Skin of body (tissue), 2 donors: ENCODE measurements around the gene DAAM2. TPM values are rescaled to one million over a fixed set of nuclear protein-coding genes. Genes with fewer than 3 reads are reported as not detected.

Experiments used
- DNase-seq: peaks from one replicate; lab custom pipeline; 2025; lab: John Stamatoyannopoulos, UW
- total RNA-seq: library from RNA; depleted of rRNA; stranded (reverse); fragments of >200 nt; gene quantifications from one replicate; pipeline ENCODE4 v1.2.3, GENCODE V29; 2014

The DAAM2 gene
- total RNA-seq, 1 donor from 2014 or later, result 32.2 TPM

DNA sequence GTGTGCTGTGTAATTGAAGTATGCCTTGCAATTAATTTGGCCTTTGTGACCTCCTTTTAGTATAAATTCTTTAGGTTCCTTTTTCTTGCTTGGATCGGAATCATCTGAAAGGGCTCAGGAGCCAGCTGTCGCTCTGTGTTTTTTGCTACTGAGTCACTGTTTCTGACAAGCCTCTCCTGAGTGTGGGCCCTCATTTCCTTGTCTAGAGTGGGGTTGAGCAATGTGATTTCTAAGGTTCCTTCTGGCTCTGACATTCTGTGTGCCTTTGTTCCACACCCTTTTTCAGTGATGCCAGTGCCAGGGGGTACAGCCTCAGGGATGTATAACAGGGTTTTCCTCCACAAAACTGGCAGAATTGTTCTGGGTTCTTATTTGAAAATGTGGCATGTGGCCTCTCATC, 26.5 kb downstream of the DAAM2 start:
- no peak for DNase-seq

DNA sequence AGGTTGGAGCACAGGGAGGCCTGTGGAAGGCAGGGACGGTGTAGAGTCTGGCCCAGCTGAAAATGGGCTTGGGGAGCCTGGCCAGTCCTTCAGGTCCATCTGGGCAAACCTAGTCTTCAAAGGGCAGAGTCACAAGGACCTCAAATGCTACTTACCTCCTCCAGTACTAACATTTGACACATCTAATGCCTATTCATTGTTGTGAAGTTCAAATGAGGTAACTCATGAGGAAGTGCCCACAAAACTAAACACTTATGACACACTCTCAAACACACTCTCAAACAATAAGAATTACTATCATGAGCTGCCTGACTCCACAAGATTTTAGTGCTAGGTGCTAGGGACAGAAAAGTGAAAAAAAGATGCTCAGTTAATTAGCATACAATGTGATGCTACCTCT, 27.1 kb downstream of the DAAM2 start:
- DNase-seq, result no peak

DNA sequence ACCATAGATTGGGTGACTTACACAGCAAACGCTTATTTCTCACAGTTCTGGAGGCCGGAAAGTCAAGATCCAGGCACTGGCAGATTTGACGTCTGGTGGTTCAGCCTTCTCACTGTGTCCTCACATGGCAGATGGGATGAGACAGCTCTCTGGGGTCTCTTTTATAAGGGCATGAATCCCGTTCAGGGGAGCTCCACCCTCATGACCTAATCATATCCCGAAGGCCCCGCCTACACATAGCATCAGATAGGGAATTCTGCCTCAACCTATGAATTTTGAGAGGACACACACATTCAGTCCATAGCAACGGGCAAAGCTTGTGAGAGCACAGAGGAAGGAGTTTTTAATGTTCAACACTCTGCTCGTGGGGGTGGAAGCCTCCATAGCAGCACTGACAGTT, 27.5 kb downstream of the DAAM2 start:
- no peak for DNase-seq

DNA sequence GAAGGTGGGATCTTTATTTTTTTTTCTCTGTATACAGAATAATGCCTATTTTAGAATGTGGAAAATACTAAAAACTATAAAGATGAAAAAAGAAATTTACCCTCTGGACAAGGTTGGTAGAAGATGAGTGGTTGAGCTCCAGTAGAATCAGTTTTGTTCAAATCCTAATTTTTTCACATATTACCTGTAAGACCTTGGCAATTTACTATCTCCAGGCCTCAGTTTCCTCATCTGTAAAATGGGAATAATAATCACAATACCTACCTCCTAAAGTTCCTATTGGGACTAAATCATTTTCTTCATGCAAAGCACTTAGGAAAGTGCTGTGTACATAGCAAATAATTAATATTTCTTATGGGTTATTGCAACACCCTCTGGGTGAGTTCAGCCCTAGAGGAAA, 28.4 kb downstream of the DAAM2 start:
- no peak for DNase-seq

DNA sequence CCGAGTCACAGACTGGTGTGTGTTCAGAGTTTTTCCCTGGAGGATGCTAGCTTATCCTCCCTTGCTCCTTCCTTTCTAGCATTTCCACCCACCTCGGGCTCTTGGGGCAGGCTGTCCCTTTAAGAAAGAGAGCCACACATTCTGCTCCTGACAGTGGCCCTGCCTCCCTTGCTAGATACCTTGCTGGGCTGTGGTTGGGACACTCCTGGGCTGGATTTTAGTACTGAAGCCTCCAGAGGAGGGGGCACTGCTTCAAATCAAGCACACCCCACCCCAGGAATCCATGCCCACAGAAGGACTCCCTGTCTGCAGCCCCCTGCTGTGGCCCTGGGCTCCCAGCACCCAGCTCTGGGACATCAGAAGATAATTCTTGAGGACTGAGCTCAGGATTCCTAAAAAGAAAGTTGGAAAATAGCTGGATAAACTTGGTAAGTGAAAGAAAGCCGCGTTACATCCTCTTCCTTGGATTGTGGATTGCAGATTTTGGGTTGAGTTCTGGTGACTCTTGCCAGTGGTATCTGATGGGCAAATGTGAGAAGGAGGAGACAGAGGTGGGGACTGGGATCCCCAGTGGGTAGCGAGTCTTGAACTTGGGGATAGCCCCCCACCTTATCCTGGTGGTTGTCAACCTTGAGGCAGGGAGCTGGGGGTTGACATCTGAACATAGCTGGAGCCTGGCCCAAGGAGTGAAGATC, 29.0 kb downstream of the DAAM2 start:
- no peak for DNase-seq

DNA sequence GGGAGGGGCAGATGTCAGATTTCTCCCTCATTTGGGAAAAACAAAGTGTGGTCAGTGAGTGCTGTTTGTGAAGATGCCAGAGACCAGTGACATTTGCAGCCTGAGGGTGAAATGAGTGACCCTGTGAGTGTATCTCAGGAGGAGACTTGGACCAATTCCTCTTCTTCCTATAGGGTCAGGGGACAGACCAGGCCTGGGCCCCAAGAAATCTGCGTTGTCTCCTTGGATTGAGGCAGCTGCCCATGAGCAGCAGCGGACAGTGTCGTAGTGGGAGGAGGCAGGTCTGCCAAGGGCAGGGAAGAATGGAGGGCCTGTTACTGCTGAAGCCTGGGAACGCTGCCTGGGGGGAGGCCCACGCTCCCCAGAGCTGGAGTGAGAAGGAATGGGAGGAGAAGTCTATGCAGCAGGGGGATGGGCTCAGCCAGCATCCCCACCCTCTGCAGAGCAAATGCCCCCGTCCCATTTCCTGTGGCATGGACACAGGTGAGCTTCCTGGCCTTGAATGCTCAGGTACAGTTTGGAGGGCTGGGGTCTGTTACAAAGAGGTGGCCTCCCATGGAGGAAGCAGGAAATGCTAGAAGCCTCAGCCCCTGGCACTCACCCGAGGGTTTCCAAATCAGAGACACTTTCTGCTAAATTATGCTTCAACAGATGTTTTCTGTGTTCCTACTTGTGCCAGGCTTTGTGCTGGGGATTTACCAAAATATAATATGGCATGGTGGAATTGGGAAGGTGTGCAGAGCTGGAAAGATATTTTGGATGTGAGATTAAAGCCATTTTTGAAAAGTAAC, 29.8 kb downstream of the DAAM2 start:
- DNase-seq, result peak; percentile 12

DNA sequence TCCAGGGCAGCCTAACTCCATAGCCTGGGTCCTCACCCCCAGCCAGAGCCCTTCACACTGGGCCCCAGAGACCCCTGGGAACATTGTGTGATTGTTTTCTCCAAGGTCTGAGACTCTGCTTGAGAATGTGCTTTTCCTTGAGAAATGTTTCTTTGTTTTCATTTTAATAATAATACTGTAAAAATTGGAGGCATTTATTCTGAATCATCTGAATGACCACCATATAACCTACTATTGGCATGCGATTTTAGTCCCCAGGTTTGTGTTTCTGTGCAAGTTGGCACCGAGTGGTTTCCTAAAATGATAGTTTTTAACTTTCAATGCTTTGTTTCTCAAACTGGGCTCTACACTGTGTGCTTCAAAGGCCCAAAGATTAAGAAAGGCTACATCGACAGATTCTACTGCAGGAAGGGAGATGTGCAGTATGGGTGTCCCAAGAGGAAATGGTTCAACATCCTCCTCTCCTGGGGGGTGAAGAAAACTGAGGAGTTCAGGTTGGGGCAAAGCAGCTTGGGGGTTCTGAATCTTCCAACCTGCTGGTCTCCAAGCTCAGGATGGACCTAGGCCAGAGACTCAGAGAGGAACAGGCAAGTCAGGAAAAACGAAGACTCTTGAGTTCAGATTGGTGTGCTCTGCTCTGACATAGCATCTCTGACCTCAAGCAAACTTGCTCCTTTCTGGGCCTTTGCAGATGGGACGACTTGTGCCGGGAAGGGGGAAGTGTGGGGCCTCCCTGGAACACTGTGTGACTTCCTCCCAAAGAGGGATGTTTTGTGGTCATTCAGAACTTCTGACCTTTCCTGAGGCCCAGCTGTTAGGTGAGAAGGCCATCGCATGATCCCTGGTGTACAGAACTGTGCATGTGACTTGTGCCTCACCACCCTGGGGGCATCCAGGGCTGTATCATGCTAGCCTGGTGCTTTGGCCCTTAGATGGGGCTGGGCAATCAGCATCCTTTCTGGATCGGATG, 31.0 kb downstream of the DAAM2 start:
- DNase-seq, result no peak

DNA sequence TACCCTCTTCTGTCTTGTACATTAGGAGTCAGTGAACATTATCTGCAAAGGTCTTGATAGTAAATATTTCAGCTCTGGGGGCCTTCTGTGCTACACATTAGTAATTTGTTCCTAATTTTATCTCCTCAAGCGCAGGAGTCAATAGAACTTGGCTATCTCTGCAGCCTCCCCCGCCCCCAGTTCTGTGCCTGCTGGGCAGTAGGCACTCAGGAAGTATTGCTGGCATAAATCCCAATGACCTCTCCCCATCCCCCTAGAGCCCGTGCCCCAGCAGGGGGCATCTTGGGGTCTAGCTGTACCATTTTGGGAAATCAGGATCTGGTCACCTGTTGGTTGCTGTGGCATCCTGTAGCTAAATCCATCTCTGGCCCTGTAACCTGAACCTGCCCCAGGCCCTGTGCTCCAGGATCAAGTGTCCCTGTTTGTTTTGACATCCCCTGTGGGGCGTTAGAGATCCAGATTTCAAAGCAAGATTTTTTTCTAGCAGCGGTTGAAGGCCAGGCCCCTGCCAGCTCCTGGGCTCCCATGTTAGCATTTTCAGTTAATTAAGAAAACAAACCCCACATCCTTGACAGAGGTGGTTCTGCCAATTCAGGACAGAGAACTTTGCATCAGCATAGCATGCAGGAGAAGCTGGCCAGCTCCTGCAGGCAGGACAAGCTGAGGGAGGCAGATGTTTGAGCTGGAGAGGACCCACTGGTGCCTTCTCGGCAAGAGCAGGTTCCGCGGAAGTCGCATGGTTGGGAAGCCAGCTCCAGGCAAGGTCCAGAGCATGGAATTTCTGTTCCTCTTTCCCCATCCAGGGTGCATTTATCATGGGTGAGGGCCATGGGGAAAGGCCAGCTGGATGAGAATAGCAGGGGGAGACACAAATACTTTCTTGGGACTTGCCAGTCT, 32.1 kb downstream of the DAAM2 start:
- no peak for DNase-seq

DNA sequence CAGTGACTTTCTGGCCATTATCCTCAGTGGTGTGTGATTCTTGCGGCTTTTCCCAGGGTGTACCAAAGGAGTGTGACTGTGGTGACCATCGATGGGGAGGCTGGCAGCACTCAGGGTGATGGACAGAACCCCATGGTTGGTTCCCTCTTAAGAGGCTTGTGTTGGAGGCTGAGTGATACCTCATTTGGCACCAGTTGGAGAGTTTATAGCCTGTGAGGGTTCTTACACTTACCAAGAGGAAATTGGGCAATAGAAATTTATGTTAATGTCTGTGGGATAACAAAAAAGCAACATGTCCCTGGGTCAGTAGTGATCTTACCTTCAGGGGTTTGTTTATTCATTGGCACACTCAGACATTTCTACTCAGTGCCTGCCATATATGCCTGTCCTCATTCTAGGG, 37.2 kb downstream of the DAAM2 start:
- no peak for DNase-seq

DNA sequence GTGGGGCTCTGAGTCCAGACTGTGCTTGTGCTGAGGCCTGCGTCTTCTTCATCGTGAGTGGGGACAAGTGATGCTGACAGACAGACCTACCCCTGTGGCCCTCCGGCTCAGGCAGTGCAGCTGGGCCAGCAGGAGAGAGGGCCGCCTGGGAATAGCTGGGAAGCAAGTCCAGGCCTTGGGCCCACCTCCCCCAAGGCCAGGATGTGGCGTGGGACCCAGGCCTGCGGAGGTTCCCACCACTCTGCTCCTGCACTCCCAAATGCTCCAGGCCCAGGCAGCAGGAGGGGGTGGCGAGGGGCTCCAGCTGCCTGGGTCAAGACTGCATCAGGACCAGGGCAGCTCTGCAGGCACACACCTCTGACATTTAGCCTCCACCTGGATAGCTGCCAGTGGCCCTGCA, 38.3 kb downstream of the DAAM2 start:
- no peak for DNase-seq

DNA sequence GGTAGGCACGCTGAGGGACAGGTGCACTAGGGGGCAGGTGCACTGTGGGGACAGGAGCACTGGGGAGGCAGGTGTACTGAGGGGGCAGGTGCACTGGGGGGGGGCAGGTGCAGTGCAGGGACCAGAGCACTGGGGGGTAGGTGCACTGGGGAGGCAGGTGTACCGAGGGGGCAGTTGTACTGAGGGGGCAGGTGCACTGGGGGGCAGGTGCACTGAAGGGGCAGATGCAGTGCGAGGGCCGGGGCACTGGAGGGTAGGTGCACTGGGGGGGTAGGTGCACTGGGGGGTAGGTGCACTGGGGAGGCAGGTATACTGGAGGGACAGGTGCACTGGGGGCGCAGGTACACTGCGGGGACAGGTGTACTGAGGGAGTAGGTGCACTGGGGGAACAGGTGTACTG, 39.5 kb downstream of the DAAM2 start:
- DNase-seq, result no peak

DNA sequence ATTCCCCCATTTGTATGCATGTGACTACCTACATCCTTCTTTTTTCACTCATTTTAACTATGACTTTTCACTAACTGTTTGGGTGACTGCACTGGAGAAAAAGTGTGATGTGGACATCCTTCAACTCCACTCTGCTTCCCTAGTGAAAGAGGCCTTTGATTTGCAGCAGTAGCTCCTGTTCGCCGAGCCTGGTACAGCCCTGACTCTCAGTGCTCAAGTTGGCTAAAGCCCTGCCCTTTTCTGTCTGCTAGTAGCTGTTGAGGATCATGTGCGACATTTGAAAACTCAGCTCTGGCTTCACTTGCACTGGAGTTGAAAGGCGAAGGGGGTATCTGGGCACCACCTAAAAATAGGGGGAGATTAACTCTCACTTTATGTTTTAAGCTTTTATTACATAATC, 42.1 kb downstream of the DAAM2 start:
- no peak for DNase-seq

DNA sequence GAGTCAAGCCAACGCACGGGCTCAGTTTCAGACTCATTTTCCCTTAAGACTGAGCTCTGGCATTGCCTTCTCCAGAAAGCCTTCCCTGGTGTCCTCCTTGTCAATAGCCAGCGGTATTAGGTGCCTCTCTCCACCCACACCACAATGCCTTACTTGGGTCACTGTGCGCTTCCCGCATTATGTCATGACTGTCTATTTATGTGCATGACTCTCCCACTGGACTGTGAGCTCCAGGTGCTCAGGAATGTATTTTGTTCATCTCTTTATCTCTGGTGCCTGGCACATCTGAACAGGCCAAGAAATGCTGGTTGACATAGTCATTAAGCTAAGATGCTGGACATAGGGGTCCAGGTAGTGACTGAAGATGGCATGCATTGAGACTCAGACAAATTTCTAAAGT, 42.7 kb downstream of the DAAM2 start:
- DNase-seq, result no peak

DNA sequence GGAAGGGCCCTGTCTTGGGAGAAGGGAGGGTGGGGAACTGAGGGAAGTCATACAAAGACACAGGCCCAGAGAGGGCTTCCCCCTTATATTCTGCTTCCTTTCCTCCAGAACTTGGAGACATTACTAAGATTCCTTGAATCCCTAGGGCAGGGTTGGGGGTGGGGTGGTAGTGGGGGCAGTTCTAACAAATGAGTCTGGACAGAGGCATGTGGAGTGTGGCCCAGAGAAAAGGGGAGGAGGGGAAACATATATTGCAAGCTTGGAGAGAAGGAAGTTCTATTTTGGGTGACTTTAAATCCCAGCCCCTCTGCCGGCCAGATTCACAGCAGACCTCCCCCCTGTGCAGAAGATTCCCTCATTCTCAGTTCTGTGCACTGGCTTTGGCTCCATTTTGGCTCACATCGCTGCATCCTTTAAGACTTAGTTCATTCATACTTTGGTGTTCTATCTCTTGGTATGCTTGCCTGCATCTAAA, 43.7 kb downstream of the DAAM2 start:
- DNase-seq, result peak; percentile 87

DNA sequence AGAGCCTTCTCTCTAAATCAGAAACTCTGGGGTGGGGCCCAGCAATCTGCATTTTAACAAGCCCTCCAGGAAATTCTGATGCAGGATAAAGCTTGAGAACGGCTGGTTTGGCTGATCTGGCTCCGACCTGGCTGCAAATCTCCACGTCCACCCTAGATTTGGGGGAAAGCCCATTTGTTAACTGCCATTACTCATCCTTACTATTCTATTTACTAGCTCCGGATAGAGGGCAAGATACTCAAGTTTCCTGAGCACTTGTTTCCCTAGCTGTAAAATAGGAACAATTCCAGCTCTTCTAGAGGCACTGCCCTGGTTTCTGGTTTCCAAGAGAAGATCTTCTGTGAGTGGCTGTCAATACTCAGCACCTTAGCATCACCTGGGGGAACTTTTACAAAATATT, 44.4 kb downstream of the DAAM2 start:
- DNase-seq, result no peak

DNA sequence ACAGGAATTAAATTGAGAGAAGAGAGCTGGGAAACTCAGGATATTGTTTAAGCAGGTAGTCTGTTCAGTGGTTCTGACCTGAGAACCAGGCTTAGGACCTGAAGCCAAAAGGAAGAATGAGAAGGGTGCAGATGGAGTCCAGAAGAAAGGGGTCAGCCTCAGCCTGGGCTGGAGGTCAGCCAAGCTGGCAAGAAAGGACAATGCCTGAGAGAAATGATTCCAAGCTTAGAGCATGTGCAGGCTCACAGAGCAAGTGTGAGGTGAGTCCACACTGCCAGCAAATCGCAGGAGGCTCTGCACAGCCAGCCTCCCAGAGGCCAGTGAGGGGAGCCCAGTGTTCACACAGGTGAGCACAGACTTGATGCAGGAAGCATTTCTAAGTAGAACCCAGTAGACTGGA, 47.3 kb downstream of the DAAM2 start:
- DNase-seq, result no peak

DNA sequence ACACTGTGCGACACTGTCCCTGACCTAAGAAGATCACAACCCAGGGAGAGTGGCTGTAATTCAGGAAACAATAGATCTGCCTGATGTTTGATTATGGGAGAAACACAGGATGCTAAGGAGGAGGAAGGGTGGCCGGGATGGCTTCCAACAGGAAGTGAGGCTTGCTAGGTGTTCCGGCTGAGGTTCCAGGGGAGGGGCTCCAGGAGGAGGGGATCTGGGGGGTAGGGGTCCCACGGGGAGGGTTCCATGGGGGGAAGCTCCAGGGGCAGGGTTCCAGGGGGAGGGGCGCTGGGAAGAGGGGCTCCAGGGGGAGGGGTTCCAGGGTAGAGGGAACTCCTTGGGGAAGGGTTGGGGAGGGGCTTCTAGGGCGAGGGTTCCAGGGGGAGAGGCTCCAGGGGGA, 48.6 kb downstream of the DAAM2 start:
- DNase-seq, result no peak

DNA sequence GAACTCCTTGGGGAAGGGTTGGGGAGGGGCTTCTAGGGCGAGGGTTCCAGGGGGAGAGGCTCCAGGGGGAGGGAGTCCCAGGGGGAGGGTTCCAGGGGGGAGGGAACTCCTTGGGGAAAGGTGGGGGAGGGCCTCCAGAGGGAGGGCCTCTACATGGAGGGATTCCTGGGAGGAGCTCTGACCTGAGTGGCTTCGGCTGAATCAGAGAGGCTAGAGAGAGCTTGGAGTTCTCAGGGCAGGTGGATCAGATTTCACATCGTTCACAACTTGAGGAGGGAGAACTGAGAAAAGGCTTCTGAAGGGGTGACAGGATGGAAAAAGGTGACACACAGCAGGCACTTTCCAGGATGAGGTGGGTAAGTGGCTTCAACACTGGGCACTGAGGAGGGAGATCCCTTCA, 49.1 kb downstream of the DAAM2 start:
- no peak for DNase-seq

DNA sequence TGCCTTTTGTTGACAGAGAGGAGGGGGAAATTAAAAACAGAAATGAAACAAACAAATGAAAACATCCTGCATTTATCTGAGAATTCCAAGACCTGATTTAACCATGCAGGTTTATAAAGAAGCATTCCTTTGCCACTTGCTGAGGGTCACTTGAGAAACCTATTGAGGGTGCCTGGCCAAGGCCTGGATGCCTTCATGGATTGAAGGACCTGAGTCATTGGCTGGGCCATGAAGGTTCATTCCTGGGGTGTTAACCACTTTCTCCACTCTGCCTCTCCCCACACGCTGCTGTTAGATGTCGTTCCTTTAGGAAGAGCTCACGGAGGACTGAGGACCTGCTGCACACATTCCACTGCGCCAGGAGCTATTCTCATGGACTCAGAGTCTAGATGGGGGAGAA, 49.7 kb downstream of the DAAM2 start:
- DNase-seq, result no peak

DNA sequence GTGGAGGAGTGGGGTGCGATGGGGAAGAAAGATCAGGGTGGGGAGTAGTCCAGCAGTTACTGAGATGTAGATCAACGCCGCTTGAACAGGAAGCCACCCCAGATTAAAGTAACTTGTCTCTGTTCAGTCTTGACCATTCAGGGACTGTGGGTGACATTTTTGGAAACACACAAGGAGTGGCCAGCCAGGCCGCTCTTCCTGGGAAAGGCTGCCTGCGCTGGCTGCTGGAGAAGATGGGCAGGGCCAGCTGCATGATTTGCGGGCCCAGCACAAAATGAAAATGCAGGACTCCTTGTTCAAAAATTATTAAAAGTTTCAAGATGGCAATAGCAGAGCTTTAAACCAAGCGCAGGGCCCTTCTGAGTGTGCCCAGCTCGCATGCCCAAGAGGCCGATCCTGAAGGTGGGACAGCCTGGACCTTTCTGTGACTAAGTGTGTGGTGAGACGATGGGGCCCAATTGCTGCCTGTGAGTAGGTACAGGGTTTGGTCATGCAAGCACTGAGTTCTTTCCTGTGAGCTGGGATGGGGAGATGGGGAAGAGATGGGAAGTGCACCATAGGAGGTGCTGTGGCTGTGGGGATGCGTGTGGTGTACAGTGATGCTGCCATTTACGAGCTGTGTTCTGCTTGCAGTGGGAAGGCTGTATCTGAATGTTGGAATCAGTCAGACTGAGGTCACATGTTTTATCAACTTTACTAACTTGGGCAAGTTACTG, 51.3 kb downstream of the DAAM2 start:
- no peak for DNase-seq
